NCI-H1105 (cell line): ENCODE data around the gene NDC80.
"Not testable (repeated sequence)": the region's sequence is repeated elsewhere in the genome, so short reads cannot be mapped to it uniquely, and the experiment has no call there.

Source experiments
- DNase-seq: peaks from one replicate; lab custom pipeline; 2025; lab: John Stamatoyannopoulos, UW

NDC80 gene

GRCh38 chr18:2571200-2572170, at the start of gene NDC80, which contains the start of gene METTL4:
NDC80 (plus strand) TSS chr18:2571557; CDS start chr18:2572986, 1,429 bp downstream.
METTL4 (minus strand) TSS chr18:2571505; CDS start chr18:2567216, 4,289 bp downstream.
- peak; percentile 83 for DNase-seq

GRCh38 chr18:2522112-2522511, 49.2 kb upstream of the NDC80 start:
- no peak for DNase-seq

DNA sequence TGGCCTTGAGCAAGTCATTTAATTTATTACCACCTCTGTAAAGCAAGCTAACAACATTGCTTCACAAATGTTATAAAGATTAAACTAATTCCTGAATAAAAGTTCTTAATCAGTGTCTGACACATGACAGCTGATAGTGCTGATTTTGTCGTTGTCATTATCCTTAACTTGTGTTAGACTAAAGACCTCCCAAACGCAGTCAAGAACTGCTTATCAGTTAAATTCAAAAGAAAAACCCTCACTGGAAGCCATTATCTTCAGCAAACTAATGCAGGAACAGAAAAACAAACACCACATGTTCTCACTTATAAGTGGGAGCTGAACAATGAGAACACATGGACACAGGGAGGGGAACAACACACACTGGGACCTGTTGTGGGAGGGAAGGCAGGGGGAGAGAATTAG, 46.6 kb upstream of the NDC80 start:
- DNase-seq = not testable (repeated sequence)

DNA sequence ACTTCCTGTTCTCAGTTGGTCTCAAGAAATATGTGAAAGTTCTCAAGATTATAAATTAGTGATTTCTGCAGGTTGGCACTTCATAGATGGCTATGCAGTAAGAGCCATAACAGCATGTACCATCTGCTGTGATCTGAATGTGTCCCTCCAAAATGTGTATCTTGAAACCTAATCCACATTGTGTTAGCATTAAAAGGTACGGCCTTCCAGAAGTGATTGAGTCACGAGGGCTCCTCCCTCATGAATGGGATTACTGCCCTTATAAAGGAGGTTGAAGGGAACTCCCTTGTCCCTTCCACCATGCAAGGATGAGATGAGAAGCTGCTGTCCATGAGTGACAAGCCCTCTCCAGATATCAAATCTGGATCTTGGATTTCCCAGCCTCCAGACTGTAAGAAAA, 45.0 kb upstream of the NDC80 start:
- no peak for DNase-seq

DNA sequence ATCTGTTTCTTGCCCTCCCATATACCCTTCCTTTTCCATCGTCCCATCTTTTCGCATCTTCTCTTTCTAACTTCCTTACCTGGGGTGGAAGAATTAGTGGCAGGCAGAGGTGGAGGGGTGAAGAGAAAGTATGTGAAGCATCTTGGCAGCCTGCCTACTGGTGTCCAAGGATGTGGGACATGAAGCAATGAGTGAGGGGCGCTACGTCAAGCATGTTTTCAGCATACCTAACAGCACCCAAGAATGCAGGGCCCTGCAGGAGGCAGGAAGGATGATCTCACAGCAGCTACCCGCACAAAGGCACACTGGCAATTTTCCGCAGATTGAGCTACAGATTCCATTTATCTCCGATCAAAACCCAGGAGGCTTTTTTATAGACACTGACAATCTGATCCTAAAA, 42.2 kb upstream of the NDC80 start:
- no peak for DNase-seq

- no peak for DNase-seq
These were observed 39.6 kb upstream of the NDC80 start for GRCh38 chr18:2531751-2532150.

- DNase-seq = no peak
These were observed 38.6 kb upstream of the NDC80 start for GRCh38 chr18:2532797-2533196.

- no peak for DNase-seq
These were observed 36.5 kb upstream of the NDC80 start for GRCh38 chr18:2534906-2535305.

GRCh38 chr18:2535419-2535910, 35.9 kb upstream of the NDC80 start:
- DNase-seq = no peak

DNA sequence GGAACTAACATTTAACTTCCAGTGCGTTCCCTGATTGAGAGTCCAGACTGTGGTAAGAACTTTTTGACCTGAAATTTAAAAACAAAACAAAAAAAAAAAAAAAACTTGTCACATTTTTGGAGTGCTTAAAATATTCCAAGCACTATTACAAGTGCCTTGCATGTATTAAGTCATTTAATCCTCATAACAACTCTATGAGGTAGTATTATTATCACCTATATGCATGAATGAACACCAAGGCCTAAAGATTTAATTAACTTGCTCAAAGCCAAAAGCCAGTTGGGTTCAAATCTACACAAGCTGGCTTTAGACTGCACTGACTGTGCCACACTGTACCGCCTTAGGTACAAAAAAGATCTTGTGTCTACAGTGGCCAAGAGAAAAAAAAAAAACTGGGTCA, 35.3 kb upstream of the NDC80 start:
- no peak for DNase-seq

GRCh38 chr18:2536493-2536892, 34.9 kb upstream of the NDC80 start:
- DNase-seq = no peak

- DNase-seq = no peak
These were observed 34.1 kb upstream of the NDC80 start for GRCh38 chr18:2537296-2537695.

- DNase-seq = no peak
These were observed 33.1 kb upstream of the NDC80 start for GRCh38 chr18:2538236-2538635.

DNA sequence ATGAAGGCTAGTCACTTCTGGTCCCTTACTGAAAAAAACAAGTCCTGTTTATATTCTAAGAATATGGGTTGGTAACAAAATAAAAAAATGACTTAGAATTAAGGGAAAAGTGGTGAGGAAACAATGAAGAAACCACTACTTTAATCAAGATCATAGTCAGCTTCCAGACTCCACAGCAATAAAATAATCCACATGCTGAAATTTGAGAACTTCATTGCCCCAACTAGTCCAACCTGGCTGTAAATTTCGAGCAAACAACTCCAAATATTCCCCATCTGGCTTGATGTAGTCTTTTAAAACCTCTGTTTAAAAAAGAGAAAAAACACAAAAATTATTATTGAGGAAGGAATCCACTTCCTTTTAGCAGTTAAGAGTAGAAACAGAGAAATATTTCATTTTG, 32.5 kb upstream of the NDC80 start:
- no peak for DNase-seq

- no peak for DNase-seq
These were observed 30.8 kb upstream of the NDC80 start for GRCh38 chr18:2540575-2540974.

- not testable (repeated sequence) for DNase-seq
These were observed 29.3 kb upstream of the NDC80 start for GRCh38 chr18:2541925-2542563.

- no peak for DNase-seq
These were observed 26.2 kb upstream of the NDC80 start for GRCh38 chr18:2545155-2545554.

DNA sequence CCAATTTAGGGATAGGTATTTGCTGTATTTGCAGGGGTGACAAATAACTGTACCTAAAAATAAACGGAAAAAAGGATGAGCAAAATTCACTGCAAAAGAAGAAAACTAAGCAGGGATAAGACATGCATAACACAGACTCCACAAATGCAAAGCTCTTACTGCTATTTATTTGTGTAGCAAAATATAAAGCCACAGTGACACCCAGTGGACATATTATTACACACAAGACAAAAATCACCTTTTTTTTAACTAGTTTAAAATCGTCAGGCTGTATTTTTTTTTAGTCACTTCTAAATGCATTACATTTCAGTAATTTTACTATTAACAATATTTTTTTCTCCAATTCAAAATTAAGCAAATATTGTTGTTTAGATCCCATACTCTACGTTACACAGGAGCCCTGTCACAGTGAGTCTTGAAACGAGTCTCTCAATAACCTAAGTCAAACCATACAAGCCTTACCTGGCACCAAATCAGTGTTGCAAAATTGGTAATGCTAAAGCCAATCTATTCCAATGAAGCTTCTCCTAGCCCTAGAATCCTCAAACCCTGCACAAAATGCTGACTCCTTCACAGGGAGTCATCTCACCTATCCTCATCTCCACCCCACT, 23.8 kb upstream of the NDC80 start:
- DNase-seq = peak; percentile 21

DNA sequence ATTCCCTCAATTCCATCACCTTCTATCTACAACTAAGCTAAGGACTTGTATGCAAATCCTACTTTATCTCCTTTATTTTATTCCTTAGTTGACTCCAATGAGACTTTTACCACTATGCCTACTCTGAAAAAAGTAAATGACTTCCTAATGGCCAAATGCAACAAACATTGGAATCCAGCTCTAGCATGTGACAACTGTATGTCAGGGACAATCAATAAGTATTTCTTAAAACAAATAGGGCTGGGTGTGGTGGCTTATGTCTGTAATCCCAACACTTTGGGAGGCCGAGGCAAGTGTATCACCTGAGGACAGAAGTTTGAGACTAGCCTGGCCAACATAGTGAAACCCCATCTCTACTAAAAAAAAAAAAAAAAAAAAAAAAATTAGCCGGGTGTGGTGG, 21.9 kb upstream of the NDC80 start:
- no peak for DNase-seq

GRCh38 chr18:2551425-2551824, 19.9 kb upstream of the NDC80 start:
- no peak for DNase-seq

GRCh38 chr18:2554696-2555095, 16.7 kb upstream of the NDC80 start:
- DNase-seq = no peak

- no peak for DNase-seq
These were observed 15.5 kb upstream of the NDC80 start for GRCh38 chr18:2555895-2556294.

GRCh38 chr18:2557536-2557935, 13.8 kb upstream of the NDC80 start:
- DNase-seq = no peak
